KG1 (cell line): ENCODE data around the gene ANKRD31.
"Not testable (repeated sequence)": the region's sequence is repeated elsewhere in the genome, so short reads cannot be mapped to it uniquely, and the experiment has no call there.

ENCODE experiments used
- DNase-seq: peaks from one replicate; lab custom pipeline; 2025; lab: John Stamatoyannopoulos, UW

The ANKRD31 gene

DNA sequence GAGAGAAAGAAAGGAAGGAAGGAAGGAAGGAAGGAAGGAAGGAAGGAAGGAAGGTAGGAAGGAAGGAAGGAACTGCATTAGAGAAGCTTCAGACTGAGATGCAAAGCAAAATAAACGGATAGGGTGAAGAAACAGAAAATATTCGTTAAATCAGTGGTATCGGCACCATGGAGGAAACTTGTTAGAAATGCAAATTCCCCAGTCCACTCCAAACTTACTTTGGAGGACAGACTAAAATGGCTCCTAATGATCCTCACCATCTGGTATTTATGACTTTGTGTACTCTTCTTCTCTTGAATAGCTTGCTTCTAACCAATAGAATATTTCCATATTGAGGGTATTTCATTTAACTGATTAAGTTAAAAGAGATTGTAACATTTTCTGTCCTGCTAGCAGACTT lies 96.4 kb downstream of the ANKRD31 start:
- DNase-seq = no peak

DNA sequence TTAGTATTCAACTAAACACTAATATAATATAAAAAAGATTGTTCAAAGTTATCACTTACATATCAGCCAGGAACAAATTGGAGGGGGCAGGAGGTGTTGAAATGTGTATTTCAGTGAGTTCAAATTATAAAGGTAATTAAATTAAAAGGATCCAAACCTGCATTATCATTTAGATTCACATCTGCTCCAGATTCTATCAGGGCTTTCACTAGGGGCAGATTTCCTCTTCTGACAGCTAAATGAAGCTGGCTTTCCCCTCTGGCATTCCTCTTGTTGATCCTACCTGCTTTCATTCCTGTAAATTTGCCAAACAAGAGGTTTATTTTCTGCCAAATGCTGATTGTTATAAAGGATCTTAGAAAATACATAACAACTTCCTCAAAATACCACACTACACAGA lies 98.0 kb downstream of the ANKRD31 start:
- no peak for DNase-seq

DNA sequence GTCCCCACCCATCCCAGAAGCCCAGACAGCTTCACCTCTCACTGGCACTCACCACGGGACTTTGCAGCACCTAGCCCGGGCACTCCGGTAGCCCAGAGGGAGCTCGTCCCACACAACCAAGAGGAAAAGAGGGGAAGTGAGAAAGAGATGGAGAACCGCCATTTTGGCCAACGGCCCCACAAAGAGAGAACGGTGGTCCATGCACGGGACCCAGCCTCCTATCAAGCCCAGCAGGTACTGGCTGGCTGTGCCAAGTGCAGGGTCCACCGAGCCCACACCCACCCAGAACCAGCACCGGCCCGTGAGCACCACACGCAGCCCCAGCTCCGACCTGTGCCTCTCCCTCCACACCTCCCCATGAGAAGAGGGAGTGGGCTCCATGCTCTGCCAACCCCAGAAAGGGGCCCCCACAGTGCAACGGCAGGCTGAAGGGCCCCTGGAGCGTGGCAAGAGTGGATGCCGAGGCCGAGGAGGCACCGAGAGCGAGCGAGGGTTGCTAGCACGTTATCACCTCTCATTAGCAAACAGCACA lies 105.8 kb downstream of the ANKRD31 start:
- DNase-seq = no peak

DNA sequence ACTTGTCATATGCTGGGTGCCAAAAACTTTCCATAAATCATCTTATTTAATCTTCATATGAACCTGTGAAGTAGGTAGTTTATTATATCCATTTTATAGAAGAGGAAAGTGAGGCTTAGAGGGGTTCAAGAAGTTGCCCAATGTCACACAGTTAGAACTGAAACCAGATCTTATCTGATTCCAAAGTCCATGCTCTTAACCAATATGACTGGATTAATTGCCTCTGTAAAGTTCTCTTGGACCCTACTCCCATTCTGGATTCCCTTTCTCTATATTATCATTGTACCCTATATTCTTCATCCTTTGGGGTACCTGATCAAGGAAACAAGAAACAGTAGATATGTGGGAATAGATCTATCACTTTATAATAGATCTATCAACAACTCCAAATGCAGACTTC lies 119.8 kb downstream of the ANKRD31 start:
- DNase-seq = no peak

DNA sequence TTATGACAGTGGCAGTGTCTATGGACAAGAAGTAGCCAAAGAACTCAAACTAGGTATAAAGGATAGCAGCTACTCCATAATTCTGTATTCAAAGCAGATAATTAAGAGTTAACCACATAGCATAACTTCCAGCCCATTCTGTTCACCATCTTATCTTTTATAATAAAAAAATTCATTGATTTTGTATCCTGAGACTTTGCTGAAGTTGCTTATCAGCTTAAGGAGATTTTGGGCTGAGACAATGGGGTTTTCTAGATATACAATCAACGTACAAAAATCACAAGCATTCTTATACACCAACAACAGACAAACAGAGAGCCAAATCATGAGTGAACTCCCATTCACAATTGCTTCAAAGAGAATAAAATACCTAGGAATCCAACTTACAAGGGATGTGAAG lies 122.4 kb downstream of the ANKRD31 start:
- not testable (repeated sequence) for DNase-seq

DNA sequence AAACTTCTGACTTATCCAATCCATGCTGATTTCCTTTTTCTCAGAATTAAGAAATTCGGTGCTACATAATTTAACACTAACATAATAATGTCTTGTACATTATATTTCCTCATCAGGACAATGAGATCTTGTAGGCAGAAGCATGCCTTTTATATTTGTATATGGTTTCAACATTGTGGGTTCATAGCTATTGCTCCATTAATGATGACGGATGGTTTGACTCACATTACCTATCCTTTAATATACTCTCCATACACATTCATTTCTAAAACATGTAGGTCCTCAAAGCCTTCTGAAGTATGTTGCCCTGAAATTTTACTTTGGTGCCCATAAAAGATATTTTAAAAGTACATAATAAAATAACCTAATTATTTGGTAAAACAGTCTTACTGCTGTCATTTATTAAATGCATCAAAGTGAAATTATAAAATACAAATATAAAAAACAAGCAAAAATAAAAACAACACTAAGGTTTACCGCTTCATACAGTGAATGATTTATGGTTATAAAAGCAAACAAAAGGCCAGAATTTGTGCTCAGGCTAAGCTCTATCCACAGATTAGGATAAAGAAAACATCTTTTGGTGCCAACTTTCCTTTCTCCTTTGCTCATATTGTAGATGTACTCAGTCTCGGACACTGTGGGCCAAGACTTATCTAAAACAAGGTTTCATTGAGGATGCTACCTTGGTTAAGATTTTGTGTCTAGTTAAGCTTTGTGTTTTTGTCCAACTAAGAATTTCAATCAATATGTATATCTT lies 123.1 kb downstream of the ANKRD31 start:
- no peak for DNase-seq

DNA sequence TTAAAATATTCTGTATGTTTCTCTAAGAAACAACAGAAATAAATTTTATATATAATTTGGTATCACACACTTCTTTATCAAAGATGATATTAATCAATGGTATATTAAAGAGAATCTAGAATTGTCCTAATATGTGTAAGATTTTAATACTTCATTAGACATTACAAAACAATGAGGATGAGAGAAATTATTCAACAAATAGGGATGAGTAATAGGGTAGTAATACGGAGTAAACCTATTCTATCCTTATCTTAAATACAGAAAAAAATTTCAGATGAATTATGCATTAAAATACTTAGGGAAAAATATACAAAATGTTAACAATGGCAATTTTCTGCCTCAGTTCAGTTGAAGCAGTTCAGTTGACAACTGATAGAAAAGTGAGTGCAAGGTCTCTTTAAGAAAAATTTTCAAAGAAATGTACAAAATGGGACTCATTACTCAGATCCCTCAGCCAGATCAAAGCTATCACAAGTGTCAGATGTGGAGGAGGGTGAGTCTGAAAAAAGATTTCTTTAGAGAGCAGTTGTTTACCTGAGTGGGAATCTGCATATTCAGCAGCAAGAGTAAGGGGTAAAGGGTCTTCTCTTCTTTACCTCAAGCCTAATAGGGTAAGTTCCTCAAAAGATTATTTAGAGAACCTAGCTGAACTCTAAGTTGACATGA lies 127.6 kb downstream of the ANKRD31 start:
- DNase-seq = no peak

DNA sequence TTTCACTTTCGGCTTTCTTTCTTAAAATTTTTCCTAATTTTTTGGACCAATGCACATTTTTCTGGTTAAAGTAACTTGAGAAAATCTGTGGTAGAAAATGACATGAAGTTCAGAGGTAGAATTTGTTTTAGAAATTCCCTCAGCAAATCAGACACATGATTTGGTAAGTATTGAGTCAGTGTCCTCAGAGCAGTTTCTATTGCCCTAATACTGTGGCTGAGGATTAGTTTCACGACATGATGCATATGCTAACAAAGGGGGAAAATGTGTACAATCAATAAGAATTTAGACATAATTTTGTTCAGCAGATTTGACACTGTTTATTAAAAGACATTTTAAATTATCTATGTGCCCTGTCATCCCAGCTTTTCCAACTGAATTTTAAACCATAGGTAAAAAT lies 128.2 kb downstream of the ANKRD31 start:
- DNase-seq = no peak

DNA sequence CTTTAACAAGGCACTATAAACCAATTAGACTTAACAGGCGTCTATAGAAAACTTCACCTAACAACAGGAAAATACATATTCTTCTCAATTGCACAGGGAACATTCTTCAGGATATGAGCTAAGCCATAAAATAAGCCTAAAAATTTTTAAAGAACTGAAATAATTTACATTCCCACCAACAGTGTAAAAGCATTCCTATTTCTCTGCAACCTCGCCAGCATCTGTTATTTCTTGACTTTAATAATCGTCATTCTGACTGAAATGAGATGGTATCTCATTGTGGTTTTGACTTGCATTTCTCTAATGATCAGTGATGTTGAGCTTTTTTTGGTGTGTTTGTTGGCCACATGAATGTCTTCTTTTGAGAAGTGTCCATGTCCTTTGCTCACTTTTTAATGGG lies 140.7 kb downstream of the ANKRD31 start:
- DNase-seq = not testable (repeated sequence)

DNA sequence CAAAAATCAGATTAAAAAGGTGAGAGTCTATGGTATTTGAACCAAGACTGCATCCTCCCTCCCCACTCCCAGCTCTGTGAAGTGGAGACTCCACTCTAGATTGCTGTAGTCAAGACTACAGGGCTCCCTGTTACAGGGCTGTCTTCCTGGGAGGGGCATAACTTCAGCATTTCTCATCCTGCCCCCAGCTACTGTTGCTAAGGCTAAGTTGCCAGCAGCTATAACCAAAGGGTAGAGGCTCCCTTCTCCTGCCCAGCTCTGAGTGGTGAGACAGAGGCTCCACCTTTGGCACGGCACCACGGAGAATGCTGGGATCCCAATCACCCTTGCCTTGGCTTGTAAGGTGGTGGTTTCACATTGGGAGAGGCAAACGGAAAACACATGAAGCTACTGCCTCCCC lies 145.1 kb downstream of the ANKRD31 start:
- DNase-seq = no peak

DNA sequence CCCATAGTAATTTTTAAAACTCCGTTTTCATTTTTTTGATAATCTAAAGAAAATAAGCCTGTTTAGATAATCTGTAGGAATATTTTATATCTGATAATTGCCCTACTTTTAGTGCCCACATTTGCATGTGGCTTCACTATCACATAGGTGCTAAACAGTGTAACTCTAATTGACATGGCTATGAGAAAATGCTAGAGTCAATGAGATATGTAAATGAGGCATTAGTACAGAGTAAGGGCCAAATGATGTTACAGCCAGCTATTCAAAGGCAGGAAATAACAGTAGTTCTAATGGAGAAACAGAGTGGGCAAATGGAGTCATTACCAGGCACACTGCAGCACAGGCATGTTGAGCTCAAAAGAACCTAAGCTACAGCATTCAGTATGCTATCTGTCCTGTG lies 147.0 kb downstream of the ANKRD31 start:
- no peak for DNase-seq

DNA sequence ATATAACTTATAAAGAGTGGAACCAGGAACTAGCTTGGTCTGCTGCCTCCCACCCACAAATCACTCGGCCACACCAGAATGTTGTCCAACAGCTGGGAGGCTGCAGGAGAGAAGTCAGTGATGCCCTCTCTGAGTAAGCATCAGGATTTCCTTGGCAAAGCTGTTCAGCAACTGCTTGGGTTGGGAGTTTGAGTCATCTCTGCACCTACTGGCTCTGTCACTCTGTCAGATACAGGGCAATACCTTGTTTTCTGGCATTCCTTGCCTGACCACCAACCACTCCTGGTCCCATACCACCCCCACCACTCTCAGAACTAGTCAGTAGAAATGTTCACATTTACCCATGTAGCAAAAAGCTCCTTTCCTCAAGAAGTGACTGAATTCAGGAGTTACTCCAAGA lies 147.5 kb downstream of the ANKRD31 start:
- no peak for DNase-seq

DNA sequence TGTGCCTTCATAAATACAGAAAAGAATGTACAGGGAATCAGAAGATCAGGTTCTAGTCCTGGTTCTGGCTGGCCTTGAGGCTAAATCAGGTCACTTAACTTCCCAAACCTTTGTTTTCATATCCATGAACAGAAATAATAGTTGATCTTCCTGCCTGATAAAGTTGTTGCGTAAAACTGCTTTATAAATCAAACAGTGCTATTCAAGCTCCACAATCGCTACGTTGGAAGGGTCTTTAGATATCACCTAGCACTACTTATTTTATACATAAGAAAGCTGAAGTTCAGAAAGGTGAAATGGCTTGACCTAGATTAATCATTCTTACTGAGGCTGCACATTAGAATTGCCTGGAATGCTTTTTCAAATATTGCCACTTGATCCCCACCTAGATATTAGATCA lies 148.0 kb downstream of the ANKRD31 start:
- no peak for DNase-seq

DNA sequence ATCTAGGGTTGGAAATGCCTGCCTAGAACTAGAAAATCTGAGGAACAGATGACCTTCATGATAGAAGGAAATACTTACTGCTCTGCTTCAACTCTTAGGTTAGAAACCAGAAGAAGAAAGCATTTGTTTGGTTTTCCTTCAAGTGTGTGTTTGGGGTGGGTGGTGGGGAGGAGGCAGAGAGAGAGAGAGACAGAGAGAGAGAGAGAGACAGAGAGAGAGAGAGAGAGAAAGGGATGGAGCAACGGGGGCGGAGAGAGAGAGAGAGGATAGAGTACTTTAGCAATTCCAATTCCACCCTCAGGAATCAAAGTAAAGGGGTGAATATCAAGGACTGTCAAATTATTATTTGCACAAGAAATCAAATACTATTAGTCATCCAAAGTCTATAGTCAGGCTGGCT lies 155.2 kb downstream of the ANKRD31 start:
- no peak for DNase-seq

DNA sequence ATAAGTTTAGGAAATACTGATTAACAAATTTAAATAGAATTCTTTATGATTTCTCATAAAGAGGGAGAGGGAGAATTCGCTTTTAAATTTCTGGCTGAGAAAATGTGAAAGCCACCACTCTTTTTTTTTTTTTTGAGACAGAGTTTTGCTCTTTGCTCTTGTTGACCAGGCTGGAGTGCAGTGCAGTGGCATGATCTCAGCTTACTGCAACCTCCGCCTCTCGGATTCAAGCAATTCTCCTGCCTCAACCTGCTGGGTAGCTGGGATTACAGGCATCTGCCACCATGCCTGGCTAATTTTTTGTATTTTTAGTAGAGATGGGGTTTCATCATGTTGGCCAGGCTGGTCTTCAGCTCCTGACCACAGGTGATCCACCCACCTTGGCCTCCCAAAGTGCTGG lies 157.3 kb downstream of the ANKRD31 start:
- DNase-seq = not testable (repeated sequence)

DNA sequence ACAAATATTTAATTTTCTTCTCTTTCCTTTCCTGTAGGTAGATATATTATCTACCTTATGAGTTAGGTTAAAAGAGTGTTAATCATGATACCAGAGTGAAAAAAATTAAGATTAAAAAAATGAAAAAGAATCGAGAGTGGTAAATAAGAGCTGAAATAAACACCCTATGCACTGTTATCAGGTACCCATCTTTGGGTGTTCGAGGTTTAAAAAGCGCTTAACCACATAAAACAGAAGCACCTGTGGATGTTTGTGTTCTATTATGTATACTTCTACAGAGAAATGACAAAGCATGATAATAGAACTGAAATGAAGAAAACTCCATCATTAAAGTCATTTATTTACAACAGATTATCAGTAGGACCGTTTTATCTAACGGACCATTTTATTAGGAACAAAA lies 158.7 kb downstream of the ANKRD31 start:
- no peak for DNase-seq

DNA sequence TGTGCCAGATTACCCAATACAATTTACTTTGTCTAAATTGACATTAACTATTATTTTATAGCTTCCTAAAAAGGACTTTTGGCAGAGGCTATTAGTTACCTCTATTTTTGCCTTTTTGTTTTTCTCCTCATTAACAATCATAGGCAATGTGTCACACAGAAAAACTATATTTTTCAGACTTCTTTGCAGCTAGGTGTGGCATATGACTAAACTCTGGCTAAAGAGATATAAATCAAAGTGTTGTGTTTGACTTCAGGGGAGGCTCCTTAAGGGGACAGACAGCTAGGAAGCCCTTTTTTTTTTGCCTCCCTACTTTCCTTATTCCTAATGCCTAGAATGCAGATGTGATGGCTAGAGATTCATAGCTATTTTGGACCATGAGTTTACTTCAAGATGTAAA lies 164.6 kb downstream of the ANKRD31 start:
- no peak for DNase-seq

DNA sequence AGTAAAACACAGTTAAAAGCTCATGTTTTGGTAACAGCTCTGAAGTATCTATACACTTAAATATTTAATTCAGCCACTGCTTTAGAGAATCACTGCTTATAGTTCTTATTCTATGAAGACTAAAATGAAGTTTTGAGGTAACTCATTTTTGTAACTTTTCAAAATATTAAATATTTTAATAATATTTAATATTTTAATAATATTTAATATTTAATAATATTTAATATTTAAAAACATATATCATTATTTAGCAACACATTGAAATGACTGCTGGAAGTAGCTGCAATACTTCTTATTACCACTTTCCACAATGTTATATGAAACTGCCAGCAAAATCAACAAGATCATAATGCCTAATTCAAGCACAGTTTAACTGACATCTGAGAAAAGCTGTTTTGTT lies 165.6 kb downstream of the ANKRD31 start:
- DNase-seq = no peak

DNA sequence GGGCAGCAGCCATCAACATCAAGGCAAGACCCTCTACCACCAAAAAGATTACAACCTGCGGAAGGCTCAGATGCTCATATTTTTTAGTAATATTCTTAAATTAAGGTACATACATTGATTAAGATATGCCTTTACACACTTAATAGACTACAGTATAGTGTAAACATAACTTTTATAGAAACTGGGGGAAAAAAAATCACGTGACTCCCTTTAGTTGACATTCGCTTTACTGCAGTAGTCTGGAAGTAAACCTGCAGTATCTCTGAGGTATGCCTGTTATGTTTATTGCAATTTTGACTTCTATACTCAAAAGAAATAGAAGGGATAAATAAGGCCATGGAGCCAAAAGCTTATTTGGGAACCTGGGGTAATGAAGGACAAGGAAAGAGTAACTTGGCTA lies 169.2 kb downstream of the ANKRD31 start:
- no peak for DNase-seq

DNA sequence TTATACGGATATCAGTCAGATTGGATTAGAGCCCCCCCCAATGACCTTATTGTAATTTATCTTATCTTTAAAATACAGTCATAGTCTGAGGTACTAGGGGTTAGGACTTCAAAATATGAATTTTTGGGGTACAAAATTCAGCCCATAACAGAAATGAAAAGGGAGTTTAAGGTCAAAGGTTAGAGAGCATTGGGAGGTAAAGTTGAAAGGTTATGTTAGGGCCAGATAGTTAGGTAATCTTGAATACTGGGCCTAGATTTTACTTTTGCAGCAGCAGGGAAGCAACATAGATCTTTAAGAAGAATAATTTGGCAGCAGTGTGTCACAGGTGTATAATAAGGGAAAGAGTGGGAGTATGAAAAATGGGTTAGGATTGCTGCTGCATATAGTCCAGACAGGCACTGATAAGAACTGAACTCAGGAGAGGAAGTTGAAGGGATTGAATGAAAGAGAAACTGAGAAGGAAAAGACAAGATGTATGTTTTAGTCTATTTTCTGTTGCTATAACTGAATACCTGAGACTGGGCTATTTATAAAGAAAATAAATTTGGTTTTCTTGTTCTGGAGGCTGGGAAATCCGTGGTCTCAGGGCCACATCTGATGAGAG lies 173.7 kb downstream of the ANKRD31 start:
- DNase-seq = no peak

DNA sequence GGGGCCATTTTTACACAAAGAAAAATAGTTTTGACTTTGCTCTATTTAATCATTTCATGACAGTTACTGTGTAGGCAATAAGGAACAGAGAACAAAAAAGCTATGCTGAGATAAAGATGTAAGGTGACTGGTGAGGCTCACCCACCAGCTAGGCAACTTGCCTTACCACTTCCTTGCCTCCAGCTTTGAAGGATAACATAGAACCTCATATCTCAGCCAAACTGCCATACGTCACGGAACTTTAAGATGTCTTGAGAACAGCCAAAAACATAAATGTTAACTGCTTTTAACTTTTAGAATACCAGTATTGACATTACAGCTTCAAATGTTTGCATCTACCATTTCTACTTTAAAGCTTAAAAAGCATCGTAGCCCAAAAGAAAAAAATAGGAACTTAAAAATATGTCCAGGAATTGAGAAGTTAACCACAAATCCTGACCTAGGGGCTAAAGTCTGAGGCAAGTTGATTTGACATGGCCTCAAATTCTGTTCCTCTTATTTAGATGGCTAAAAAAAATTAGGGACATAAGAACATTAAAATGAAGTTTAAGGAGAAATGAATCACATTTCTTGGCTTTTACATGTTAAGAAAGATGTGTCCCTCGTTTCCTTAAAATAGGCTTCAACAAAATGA lies 176.6 kb downstream of the ANKRD31 start:
- peak; percentile 48 for DNase-seq

DNA sequence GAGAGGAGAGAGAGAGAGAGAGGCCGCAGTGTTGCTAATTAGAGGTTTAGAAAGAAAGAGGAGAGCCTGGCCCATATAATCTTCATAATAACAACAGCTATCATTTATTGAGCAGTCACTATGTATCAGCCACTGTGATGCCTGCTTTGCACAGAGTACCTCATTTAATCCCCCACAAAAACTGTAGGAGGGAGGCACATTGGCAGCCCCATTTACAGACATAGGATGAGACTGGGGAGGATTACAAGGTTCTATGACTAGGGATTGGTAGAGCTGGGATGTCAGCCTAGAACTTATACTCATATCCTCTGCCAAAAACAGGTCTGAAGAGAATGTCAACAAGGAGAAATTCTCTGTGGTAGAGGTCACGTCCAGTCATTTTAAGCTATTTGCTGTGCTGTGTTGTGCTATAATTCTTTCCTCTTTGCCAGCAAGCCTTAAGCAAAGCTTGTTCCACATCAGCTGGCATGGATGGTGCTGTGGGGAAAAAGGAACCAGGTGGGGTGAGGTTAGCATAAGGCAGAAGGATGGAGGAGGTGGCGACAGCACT lies 177.6 kb downstream of the ANKRD31 start:
- no peak for DNase-seq
